PFSK-1 (cell line): ENCODE measurements around the gene ZBTB22.
A peak's percentile ranks its signal among the peaks of the same experiment; 100 is the strongest.

Experiments
- FOXP2 ChIP-seq: optimal IDR thresholded peaks from 2 replicates; pipeline ENCODE3; 2011; ENCODE audit warnings: borderline replicate concordance, control low read depth, inconsistent platforms; ENCODE audit not compliant: insufficient read depth; ENCODE audit errors: extremely low read length, extremely low read depth
- POLR2AphosphoS5 ChIP-seq: IDR thresholded peaks from 2 replicates; pipeline ENCODE4 v1.6.1; 2012; ENCODE audit warnings: low read depth, mild to moderate bottlenecking, control low read depth, low read length, moderate library complexity
- SIN3A ChIP-seq: IDR thresholded peaks from 2 replicates; pipeline ENCODE4 v1.6.1; 2012; ENCODE audit warnings: mild to moderate bottlenecking, low read length, moderate library complexity, borderline replicate concordance; ENCODE audit not compliant: insufficient read depth
- TAF1 ChIP-seq: IDR thresholded peaks from 2 replicates; pipeline ENCODE4 v1.6.1; 2012; ENCODE audit warnings: low read length, control low read depth, borderline replicate concordance; ENCODE audit not compliant: insufficient read depth
- TF ChIP-seq, protein P1 (sequence below), 2 experiments: IDR thresholded peaks; 2 replicates each; pipeline versions ENCODE4 v1.6.1 to v1.8.0; 2011 to 2012; ENCODE audit warnings: low read depth in 2 of 2, low read length in 2 of 2, control low read depth in 1 of 2, inconsistent platforms in 1 of 2, mild to moderate bottlenecking in 1 of 2, moderate library complexity in 1 of 2; ENCODE audit not compliant: insufficient read depth in 1 of 2

The ZBTB22 gene

DNA sequence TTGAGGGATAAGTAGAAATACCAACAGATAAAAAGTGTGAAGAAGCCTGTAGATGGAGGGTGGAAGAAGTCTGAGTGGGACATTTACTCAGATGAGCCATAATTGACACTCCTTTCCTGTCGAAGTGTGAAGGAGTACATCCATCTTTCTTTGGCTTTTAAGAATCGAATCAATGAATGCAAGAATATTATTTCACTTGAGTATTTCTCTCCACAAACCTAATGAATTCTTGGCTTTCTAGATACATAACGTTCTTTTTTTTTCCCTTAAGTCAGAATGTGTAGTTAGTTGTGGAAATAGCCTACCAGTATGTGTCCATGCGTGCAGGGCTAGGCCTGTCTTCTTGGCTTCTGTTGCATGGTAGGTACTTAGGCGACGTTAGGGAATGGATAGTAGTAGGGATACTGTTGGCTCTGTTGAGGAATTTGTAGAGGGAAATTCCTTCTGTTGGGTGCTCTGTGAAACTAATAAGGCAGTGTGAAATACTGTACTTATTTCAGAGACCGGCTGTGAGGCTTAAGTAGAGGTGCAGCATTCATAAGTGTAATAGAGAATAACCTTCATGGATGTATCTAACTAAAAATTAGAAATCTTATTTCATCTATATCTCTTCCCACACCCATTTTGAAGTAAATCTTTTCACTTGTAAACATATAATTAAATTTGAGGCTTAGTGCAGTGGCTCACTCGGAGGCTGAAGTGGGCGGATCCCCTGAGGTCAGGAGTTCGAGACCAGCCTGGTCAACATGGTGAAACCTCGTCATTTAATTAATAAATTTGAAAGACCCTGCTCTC, 44.2 kb downstream of the ZBTB22 start:
- TF ChIP-seq, protein P1, sequence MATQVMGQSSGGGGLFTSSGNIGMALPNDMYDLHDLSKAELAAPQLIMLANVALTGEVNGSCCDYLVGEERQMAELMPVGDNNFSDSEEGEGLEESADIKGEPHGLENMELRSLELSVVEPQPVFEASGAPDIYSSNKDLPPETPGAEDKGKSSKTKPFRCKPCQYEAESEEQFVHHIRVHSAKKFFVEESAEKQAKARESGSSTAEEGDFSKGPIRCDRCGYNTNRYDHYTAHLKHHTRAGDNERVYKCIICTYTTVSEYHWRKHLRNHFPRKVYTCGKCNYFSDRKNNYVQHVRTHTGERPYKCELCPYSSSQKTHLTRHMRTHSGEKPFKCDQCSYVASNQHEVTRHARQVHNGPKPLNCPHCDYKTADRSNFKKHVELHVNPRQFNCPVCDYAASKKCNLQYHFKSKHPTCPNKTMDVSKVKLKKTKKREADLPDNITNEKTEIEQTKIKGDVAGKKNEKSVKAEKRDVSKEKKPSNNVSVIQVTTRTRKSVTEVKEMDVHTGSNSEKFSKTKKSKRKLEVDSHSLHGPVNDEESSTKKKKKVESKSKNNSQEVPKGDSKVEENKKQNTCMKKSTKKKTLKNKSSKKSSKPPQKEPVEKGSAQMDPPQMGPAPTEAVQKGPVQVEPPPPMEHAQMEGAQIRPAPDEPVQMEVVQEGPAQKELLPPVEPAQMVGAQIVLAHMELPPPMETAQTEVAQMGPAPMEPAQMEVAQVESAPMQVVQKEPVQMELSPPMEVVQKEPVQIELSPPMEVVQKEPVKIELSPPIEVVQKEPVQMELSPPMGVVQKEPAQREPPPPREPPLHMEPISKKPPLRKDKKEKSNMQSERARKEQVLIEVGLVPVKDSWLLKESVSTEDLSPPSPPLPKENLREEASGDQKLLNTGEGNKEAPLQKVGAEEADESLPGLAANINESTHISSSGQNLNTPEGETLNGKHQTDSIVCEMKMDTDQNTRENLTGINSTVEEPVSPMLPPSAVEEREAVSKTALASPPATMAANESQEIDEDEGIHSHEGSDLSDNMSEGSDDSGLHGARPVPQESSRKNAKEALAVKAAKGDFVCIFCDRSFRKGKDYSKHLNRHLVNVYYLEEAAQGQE (IDR thresholded peaks at IDR 0.05; ENCODE audit: insufficient read depth in 1 of 2, low read depth in 2 of 2, low read length in 2 of 2): no peak
- TF ChIP-seq POLR2AphosphoS5: peak; percentile 40; the same call in 1 of the 2 replicates

DNA sequence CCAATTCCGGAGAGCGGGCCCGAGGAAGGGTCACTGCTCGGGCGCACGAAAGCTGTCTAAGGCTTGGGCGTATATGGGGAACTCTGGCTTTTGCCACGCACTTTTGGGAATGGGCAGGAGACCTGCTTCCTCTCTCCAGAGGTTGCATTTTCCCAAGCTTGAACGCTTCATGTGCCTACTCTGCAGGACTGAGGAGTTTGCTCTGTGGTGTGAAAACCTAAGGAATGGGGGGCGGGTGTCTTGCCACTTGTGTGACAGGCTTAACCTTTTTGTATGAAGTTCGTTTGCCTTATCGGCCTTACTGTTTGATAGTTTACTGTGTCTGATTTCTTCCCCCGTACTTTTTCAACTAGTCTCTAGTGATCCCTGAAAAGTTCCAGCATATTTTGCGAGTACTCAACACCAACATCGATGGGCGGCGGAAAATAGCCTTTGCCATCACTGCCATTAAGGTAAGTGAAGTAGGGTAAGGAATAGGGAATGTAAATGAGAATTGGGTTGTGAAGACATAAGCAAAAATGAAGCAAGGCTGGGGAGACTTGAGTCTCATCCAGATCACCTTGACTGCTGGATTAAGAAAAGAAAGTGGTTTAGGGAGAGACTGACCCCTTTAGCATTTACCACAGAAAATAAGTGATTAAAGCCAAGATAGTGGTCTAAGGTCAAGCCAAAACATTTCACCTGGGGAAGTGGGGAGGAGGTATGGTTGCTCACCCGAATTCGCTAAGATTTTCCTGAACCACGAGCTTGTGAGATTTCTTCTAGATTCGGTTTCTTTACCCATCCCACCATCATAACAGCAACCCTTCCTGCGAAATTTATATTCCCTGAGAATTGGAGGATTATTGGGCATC, 45.0 kb downstream of the ZBTB22 start:
- TF ChIP-seq SIN3A (no peak), POLR2AphosphoS5 (0 out of 2 replicates have a peak, but pooled peaks have one; percentile 27)

DNA sequence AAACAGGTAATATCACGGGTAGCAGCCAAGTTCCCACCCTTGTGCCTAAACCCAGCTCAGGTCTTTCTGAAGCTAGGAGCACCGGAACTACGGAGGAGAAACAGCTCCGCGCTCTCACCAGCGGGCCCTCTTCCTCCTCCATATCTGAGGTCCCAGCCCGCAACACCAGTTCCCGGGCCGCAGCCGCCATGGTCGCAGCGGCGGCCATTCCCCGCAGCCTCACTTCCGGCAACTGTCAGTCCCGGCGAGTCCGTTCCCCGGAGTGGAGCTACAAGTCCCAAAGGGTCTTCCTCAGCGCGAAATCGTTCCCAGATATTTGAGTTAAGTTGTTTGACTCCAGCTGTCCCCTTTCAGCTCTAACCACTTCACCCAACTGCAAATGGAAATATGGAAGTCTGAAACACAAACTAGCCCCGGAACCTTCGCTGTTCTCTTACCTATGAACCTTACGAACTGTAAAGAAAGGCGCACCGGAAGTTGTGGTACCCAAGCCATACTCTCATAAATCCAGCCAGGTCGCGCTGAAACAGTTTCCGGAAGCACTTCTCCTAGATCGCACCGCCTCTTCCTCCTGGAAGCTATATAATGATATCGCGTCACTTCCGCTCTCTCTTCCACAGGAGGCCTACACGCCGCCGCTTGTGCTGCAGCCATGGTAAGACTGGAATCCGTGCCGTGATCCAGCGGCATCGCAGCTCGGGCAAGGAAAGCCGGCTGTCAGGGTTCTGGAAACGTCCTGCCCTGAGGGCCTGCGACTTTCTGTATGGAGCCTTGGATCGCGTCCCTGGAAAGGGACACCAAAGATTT, 45.9 kb downstream of the ZBTB22 start, which contains the start of the genes RPS18 and VPS52:
RPS18 (plus strand) TSS at position 608 of the 807 bp plus-strand sequence; CDS start at position 653, 45 bp downstream.
VPS52 (minus strand) TSS at position 409 of the 807 bp plus-strand sequence; CDS start at position 208, 201 bp downstream.
- TF ChIP-seq SIN3A (no peak), POLR2AphosphoS5 (peak; percentile 100), TAF1 (peak; percentile 99)
- TF ChIP-seq, protein P1 (IDR thresholded peaks at IDR 0.05; ENCODE audit: insufficient read depth in 1 of 2, low read depth in 2 of 2, low read length in 2 of 2): peak; percentile 61 to 79

DNA sequence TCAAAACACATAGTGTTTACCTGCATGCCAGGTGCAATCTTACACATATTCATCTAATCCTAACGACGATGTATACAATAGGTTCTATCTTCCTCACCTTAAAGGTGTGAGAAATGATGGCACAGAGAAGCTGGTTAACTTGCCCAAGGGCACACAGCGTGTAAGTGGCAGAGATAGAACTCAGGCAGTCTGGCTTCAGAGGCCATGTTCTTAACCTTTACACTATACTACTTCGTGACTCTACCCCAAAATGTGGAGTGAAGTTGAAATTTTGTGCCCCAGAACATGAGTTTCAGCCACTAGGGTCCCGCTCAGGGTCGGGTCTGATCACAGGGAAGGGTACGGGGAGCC, 46.5 kb downstream of the ZBTB22 start:
- TF ChIP-seq SIN3A (no peak), FOXP2 (no peak), POLR2AphosphoS5 (no peak), TAF1 (no peak)
- TF ChIP-seq, protein P1 (IDR thresholded peaks at IDR 0.05; ENCODE audit: insufficient read depth in 1 of 2, low read depth in 2 of 2, low read length in 2 of 2): no peak
